Thyroid gland (tissue), 4 donors: ENCODE data around the gene DNTT. TPM values are rescaled to one million over a fixed set of nuclear protein-coding genes. Genes with fewer than 3 reads are reported as not detected.
A peak's percentile ranks its signal among the peaks of the same experiment; 100 is the strongest.

Source experiments
- DNase-seq, 2 donors: peaks; one replicate each; pipeline ENCODE4 v3.0.0-alpha.2; 2019
- H3K27ac ChIP-seq, 3 donors: fragments of 200-600 bp; sonication (generic); 1 replicate in 2 of 3; 2 replicates in 1 of 3; pipeline ENCODE4 v1.5.1; 2016 to 2019; ENCODE audit warnings: mild to moderate bottlenecking in 1 of 3, moderate library complexity in 1 of 3
- H3K27me3 ChIP-seq: fragments of 200-600 bp; sonication (generic); one replicate; pipeline ENCODE4 v1.5.1; 2019
- H3K36me3 ChIP-seq, 2 donors: fragments of 200-600 bp; sonication (generic); one replicate each; pipeline ENCODE4 v1.5.1; 2016 to 2019
- H3K4me1 ChIP-seq, 2 donors: fragments of 200-600 bp; sonication (generic); one replicate each; pipeline ENCODE4 v1.5.1; 2017 to 2019
- H3K4me3 ChIP-seq, 3 donors: fragments of 200-600 bp; sonication (generic); replicated peaks in 1 of 3; 1 replicate in 2 of 3; 2 replicates in 1 of 3; pipeline ENCODE4 v1.5.1; 2016; ENCODE audit warnings: mild to moderate bottlenecking in 1 of 3
- H3K9me3 ChIP-seq: fragments of 200-600 bp; sonication (generic); one replicate; pipeline ENCODE4 v1.5.1; 2017
- POLR2A ChIP-seq, 2 donors: fragments of 450-650 bp; IDR thresholded peaks; one replicate each; pipeline ENCODE4 v1.6.1; 2017; ENCODE audit warnings: antibody characterized with exemption in 2 of 2, mild to moderate bottlenecking in 2 of 2, moderate library complexity in 1 of 2
- WGBS, 2 donors: methylation state at CpG; one replicate each; pipeline ENCODE4 v1.1.5; 2017; 5-methylcytosine and 5-hydroxymethylcytosine counted together
- intact Hi-C: fragments of 100-400 bp; cut with DNase I; formaldehyde crosslinking; loops from one replicate; pipeline ENCODE4 v1.15.1; 2023
- total RNA-seq, 4 donors: library from RNA; depleted of rRNA; stranded (reverse); fragments of >200 nt; gene quantifications; one replicate each; pipeline ENCODE4 v1.2.3, GENCODE V29; 2016
- TF ChIP-seq, protein P1 (sequence below), 6 experiments: fragments of 200-600 bp in 3 of 6; fragments of 450-650 bp in 3 of 6; sonication (generic) in 3 of 6; IDR thresholded peaks; one replicate each; pipeline ENCODE4 v1.5.1; 2016 to 2019; ENCODE audit warnings: antibody characterized with exemption in 6 of 6, mild to moderate bottlenecking in 2 of 6, inconsistent platforms in 1 of 6, moderate library complexity in 1 of 6

The DNTT gene
- total RNA-seq, 4 donors from 2014 or later: 0.88 TPM; not detected in 3

DNA sequence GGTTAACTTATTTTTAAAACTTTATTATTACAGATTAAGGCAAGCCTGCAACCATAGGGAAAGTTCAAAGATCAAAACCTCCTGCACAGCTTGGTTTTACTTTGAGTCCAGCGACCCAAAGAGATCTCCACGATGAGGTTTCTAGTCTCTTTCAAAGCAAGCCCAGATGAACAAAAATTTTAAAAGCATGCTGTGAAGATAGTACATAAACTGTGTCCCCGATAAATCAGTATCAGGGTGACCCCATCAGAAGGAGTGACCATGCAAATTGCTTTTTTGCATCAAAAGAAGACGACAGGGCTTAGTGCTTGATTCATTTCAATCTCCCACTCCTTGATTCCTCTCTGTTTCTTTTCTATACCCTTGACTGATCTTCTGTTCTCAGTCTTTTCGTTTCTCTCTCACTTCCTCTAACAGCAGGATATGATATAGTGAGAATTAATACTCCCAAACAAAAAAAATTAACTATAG is 16.0 kb upstream of the DNTT start:
- Histone ChIP-seq H3K4me3 (no peak overlapping the region), H3K9me3 (no peaks in the 10 kb centered on the region), H3K27ac (peak overlapping the region in 2 of 3 donors; percentile 18 to 41), H3K27me3 (no peaks in the 10 kb centered on the region), H3K36me3 (no peaks in the 10 kb centered on the region), H3K4me1 (peaks cover 4 to 14% of the 10 kb centered on the region in 2 donors)
- intact Hi-C loops: no loop called here
- WGBS, 2 donors: 33 to 34% methylated on average over 5 of the region's 5 CpGs
- TF ChIP-seq, protein P1, sequence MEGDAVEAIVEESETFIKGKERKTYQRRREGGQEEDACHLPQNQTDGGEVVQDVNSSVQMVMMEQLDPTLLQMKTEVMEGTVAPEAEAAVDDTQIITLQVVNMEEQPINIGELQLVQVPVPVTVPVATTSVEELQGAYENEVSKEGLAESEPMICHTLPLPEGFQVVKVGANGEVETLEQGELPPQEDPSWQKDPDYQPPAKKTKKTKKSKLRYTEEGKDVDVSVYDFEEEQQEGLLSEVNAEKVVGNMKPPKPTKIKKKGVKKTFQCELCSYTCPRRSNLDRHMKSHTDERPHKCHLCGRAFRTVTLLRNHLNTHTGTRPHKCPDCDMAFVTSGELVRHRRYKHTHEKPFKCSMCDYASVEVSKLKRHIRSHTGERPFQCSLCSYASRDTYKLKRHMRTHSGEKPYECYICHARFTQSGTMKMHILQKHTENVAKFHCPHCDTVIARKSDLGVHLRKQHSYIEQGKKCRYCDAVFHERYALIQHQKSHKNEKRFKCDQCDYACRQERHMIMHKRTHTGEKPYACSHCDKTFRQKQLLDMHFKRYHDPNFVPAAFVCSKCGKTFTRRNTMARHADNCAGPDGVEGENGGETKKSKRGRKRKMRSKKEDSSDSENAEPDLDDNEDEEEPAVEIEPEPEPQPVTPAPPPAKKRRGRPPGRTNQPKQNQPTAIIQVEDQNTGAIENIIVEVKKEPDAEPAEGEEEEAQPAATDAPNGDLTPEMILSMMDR (IDR thresholded peaks at IDR 0.05): no peak
- TF ChIP-seq POLR2A (IDR thresholded peaks at IDR 0.05): no peak
- no peak for DNase-seq

DNA sequence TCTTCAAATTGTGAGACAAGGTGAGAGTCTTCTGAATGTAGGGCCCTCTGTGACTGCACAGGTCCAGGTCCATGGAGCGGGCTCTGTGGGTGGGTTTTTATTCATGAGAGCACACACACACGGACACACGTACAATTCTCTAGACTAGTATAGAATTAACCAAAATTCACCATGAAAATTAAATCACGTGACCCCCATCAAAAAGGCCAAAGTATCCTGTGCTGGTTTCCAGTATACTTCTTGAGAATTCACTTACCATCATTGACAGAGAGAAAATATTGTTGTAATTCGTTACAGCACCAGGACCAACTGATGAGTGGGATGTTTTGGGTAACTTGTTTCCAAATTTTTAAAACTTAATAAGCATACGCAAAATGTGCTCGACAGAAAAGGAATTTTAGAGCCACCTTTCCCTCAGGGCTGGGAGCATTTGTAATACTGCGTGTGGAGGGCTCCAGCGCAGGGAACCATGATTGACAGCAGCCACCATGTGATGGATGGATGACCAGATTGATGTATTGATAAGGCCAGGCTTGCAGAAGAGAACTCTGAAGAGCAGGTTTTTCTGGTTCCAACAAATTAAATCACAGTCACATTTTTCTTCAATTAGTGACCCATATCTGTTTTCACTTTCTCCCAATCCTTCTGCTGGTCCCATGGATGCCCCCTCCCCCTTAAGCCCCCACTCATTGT is 14.9 kb upstream of the DNTT start:
- peaks cover 4 to 14% of the 10 kb centered on the region in 2 donors for H3K4me1 ChIP-seq
- no peak for DNase-seq
- H3K27me3 ChIP-seq: no peaks in the 10 kb centered on the region
- intact Hi-C loops: no loop called here
- no peaks in the 10 kb centered on the region for H3K9me3 ChIP-seq
- 92 to 96% methylated on average over 9 of the region's 9 CpGs for WGBS, 2 donors
- no peak overlapping the region for H3K27ac ChIP-seq
- no peaks in the 10 kb centered on the region for H3K36me3 ChIP-seq
- no peak for TF ChIP-seq POLR2A (IDR thresholded peaks at IDR 0.05)
- TF ChIP-seq, protein P1 (IDR thresholded peaks at IDR 0.05): no peak
- H3K4me3 ChIP-seq: no peak overlapping the region

DNA sequence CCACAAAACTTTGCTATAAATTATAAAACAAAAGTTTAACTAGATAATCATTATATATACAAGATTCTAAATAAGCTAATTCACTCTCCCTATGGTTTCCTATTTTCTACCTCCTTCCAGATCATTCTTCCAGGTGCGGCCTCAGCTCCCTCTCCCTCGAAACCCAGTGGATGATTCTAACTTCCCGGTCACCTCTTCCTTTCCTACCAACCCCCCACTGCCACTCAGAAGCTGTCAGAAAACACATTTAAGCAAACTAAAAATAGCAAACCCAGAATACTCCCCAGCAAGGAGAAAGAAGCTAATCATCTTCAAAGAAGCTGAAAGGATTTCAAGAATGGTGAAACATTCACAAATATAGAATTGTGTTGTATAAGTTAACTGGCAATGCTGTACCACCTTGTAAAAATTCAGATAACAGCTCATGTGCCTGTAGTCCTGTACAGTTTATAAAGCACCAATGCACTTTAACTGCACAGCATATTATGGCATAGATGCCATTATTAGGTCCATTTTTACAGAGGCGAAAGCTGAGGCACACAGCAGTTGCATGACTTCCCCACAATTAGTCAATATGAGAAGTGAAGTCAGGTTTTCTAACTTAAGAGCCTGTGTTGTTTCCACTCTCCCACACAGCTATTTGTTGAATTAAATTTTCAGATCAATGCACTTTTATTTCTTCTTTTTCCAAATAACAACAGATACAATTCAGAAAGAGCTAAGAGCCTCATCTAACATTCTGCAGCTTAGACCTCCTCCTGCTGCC is 13.7 kb upstream of the DNTT start:
- intact Hi-C loops: no loop called here
- H3K36me3 ChIP-seq: no peaks in the 10 kb centered on the region
- no peak overlapping the region for H3K4me3 ChIP-seq
- H3K4me1 ChIP-seq: peaks cover 4 to 14% of the 10 kb centered on the region in 2 donors
- no peak overlapping the region for H3K27ac ChIP-seq
- no peak for DNase-seq
- no peaks in the 10 kb centered on the region for H3K9me3 ChIP-seq
- H3K27me3 ChIP-seq: no peaks in the 10 kb centered on the region
- 85 to 87% methylated on average over 4 of the region's 4 CpGs for WGBS, 2 donors
- TF ChIP-seq POLR2A (IDR thresholded peaks at IDR 0.05): no peak
- TF ChIP-seq, protein P1 (IDR thresholded peaks at IDR 0.05): no peak

DNA sequence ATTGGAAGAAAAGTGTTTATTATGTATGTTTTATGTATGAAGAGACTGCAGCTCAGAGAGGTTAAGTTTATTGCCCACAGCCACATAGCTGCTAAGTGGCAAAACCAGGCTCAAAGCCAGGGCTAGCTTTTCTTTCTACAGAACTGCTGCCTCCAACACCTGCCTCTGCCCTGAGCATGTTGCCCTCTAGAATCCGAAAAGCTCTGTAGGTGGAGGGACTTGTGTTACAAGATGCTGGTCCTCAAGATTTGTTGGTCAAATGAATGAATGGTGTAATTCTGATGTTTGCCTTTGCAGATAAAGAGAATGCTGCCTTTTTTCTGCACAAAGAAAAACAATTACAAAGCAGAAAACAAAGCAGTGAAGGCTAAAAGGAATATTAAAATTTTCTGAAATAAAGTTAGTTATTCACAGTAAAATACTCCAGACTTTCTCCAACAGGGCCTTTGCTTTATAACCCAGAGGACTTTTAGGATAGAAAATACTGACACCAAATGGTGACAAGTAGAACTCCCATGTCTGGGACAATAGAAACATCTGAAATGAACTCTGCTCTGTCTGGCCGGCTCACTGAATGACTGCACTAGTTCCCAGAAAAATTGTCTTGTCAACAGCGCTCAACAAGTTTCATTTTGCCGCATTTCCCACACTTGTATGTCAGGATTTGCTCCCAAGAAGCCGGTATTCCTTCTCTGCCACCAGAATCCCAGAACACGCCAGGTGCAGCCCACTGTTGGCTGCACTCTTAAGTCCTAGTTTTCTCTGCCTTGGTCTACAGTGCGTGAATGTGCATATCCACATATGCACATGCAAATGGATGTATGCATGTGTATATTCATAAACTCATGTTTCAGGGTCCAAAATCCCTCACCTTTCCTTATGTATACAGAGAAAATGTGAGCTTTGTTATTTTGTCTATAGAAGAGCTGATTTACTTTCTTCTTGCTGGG is 11.0 kb upstream of the DNTT start:
- intact Hi-C loops: no loop called here
- DNase-seq: peak in 1 of 2 donors; percentile 31
- WGBS, 2 donors: 34 to 38% methylated on average over 7 of the region's 7 CpGs

More for the DNA sequence above, 11.0 kb upstream of the DNTT start:
- Histone ChIP-seq H3K27me3 (no peaks in the 10 kb centered on the region), H3K36me3 (no peaks in the 10 kb centered on the region), H3K4me1 (peaks cover 0 to 2% of the 10 kb centered on the region in 2 donors), H3K9me3 (no peaks in the 10 kb centered on the region), H3K27ac (no peak overlapping the region), H3K4me3 (no peak overlapping the region)
- TF ChIP-seq POLR2A (IDR thresholded peaks at IDR 0.05): no peak
- TF ChIP-seq, protein P1 (IDR thresholded peaks at IDR 0.05): peak in 5 of 6 experiments; percentile 29 to 78 (median 60)
